CD4-positive, alpha-beta T cell treated with Interleukin-2 at 100 ng/mL for 4 hours (primary cell): ENCODE measurements around the gene SMIM1.
"Not testable (repeated sequence)": the region's sequence is repeated elsewhere in the genome, so short reads cannot be mapped to it uniquely, and the experiment has no call there.

Experiments used
- DNase-seq: peaks from one replicate; pipeline ENCODE4 v3.0.0-alpha.2; 2020; ENCODE audit warnings: low spot score

SMIM1 gene

GRCh38 chr1:3796215-3797061, 23.9 kb downstream of the SMIM1 start, which contains the start of gene LRRC47:
Gene LRRC47, minus strand, starts transcription at chr1:3796498. Its CDS starts 22 bp downstream, at chr1:3796476.
- peak; percentile 95 for DNase-seq

GRCh38 chr1:3799976-3800685, 27.6 kb downstream of the SMIM1 start:
- DNase-seq, result no peak

- not testable (repeated sequence) for DNase-seq
Measured at GRCh38 chr1:3800795-3801194, 28.2 kb downstream of the SMIM1 start.

- no peak for DNase-seq
Measured at GRCh38 chr1:3803905-3804626, 31.5 kb downstream of the SMIM1 start.

- not testable (repeated sequence) for DNase-seq
Measured at GRCh38 chr1:3804627-3804944, 32.0 kb downstream of the SMIM1 start.

GRCh38 chr1:3805038-3805437, 32.5 kb downstream of the SMIM1 start:
- no peak for DNase-seq

- DNase-seq, result no peak
Measured at GRCh38 chr1:3807769-3808168, 35.2 kb downstream of the SMIM1 start.

- no peak for DNase-seq
Measured at GRCh38 chr1:3809680-3810079, 37.1 kb downstream of the SMIM1 start.

- DNase-seq, result peak; percentile 5
Measured at GRCh38 chr1:3810149-3810761, 37.7 kb downstream of the SMIM1 start.

GRCh38 chr1:3811595-3811911, 39.0 kb downstream of the SMIM1 start:
- no peak for DNase-seq

GRCh38 chr1:3814065-3814464, 41.5 kb downstream of the SMIM1 start:
- no peak for DNase-seq

GRCh38 chr1:3814771-3815561, 42.4 kb downstream of the SMIM1 start:
- no peak for DNase-seq

- DNase-seq, result no peak
Measured at GRCh38 chr1:3816331-3817137, 44.0 kb downstream of the SMIM1 start.

- no peak for DNase-seq
Measured at GRCh38 chr1:3817138-3817740, 44.7 kb downstream of the SMIM1 start.

GRCh38 chr1:3817821-3818597, 45.5 kb downstream of the SMIM1 start:
- no peak for DNase-seq

GRCh38 chr1:3819771-3820200, 47.2 kb downstream of the SMIM1 start:
- DNase-seq, result no peak

- DNase-seq, result no peak
Measured at GRCh38 chr1:3820316-3820715, 47.8 kb downstream of the SMIM1 start.

GRCh38 chr1:3821004-3821403, 48.5 kb downstream of the SMIM1 start:
- no peak for DNase-seq

- no peak for DNase-seq
Measured at GRCh38 chr1:3821447-3821846, 48.9 kb downstream of the SMIM1 start.

GRCh38 chr1:3821908-3822307, 49.4 kb downstream of the SMIM1 start:
- no peak for DNase-seq
